ENCODE data around the gene SGIP1. TPM values are rescaled to one million over a fixed set of nuclear protein-coding genes. Genes with fewer than 3 reads are reported as not detected.

Gene SGIP1
- total and polyA plus RNA-seq, 2 experiments from 2014 or later, result 3.3 to 8.8 TPM

GRCh38 chr1:66648901-66649595, 115.1 kb downstream of the SGIP1 start:
- H3K4me3 ChIP-seq, result no peak overlapping the region
- no peak for DNase-seq (ENCODE audit: low read depth in 1 of 2, low spot score in 1 of 2)
- no peaks in the 10 kb centered on the region for H3K4me1 ChIP-seq (ENCODE audit: low read depth)
- no peaks in the 10 kb centered on the region for H3K27me3 ChIP-seq
- H3K36me3 ChIP-seq, result no peaks in the 10 kb centered on the region
- no peaks in the 10 kb centered on the region for H3K9me3 ChIP-seq (ENCODE audit: low read depth)
- no peak overlapping the region for H3K27ac ChIP-seq
- TF ChIP-seq CTCF (IDR thresholded peaks at IDR 0.05; ENCODE audit: low read depth, low read length), result no peak

- Histone ChIP-seq H3K27ac (no peak overlapping the region), H3K4me3 (no peak overlapping the region), H3K27me3 (no peaks in the 10 kb centered on the region), H3K36me3 (no peaks in the 10 kb centered on the region), H3K9me3 (ENCODE audit: low read depth) (no peaks in the 10 kb centered on the region), H3K4me1 (ENCODE audit: low read depth) (no peaks in the 10 kb centered on the region)
- no peak for TF ChIP-seq CTCF (IDR thresholded peaks at IDR 0.05; ENCODE audit: low read depth, low read length)
- DNase-seq (ENCODE audit: low read depth in 1 of 2, low spot score in 1 of 2), result peak in 1 of 2 donors; percentile 11
Observed at GRCh38 chr1:66652556-66652955, 118.6 kb downstream of the SGIP1 start.

- H3K36me3 ChIP-seq, result no peaks in the 10 kb centered on the region
- H3K27ac ChIP-seq, result no peak overlapping the region
- no peak for TF ChIP-seq CTCF (IDR thresholded peaks at IDR 0.05; ENCODE audit: low read depth, low read length)
- DNase-seq (ENCODE audit: low read depth in 1 of 2, low spot score in 1 of 2), result no peak
- H3K4me1 ChIP-seq (ENCODE audit: low read depth), result no peaks in the 10 kb centered on the region
- H3K9me3 ChIP-seq (ENCODE audit: low read depth), result no peaks in the 10 kb centered on the region
- no peaks in the 10 kb centered on the region for H3K27me3 ChIP-seq
- no peak overlapping the region for H3K4me3 ChIP-seq
Observed at GRCh38 chr1:66654643-66655042, 120.7 kb downstream of the SGIP1 start.

- Histone ChIP-seq H3K4me1 (ENCODE audit: low read depth) (no peaks in the 10 kb centered on the region), H3K4me3 (no peak overlapping the region), H3K27ac (no peak overlapping the region), H3K9me3 (ENCODE audit: low read depth) (no peaks in the 10 kb centered on the region), H3K36me3 (no peaks in the 10 kb centered on the region), H3K27me3 (no peaks in the 10 kb centered on the region)
- no peak for DNase-seq (ENCODE audit: low read depth in 1 of 2, low spot score in 1 of 2)
- TF ChIP-seq CTCF (IDR thresholded peaks at IDR 0.05; ENCODE audit: low read depth, low read length), result no peak
Observed at GRCh38 chr1:66671455-66671854, 137.5 kb downstream of the SGIP1 start.

- no peak for TF ChIP-seq CTCF (IDR thresholded peaks at IDR 0.05; ENCODE audit: low read depth, low read length)
- DNase-seq (ENCODE audit: low read depth in 1 of 2, low spot score in 1 of 2), result peak in 1 of 2 donors; percentile 69
- H3K9me3 ChIP-seq (ENCODE audit: low read depth), result no peaks in the 10 kb centered on the region
- H3K4me3 ChIP-seq, result no peak overlapping the region
- H3K36me3 ChIP-seq, result no peaks in the 10 kb centered on the region
- no peaks in the 10 kb centered on the region for H3K27me3 ChIP-seq
- H3K27ac ChIP-seq, result no peak overlapping the region
- no peaks in the 10 kb centered on the region for H3K4me1 ChIP-seq (ENCODE audit: low read depth)
Observed at GRCh38 chr1:66676613-66677298, 142.8 kb downstream of the SGIP1 start.
